ENCODE measurements around the gene MLYCD. TPM values are rescaled to one million over a fixed set of nuclear protein-coding genes. Genes with fewer than 3 reads are reported as not detected.
A peak's percentile ranks its signal among the peaks of the same experiment; 100 is the strongest.

MLYCD gene
- 10 to 100 TPM; 22.5 to 65.3 (median 40.2) TPM for total RNA-seq
- 10 to 100 TPM; 19.4 to 21.8 TPM for polyA plus RNA-seq
- long read RNA-seq, donor 1, full-length matches to known transcripts: 554 of 626 reads
- long read RNA-seq, donor 1, partial matches to known transcripts: 46 of 626 reads
- long read RNA-seq, donor 1, other reads (novel, unspliced or antisense): 26 of 626 reads
- long read RNA-seq, donor 2, full-length matches to known transcripts: 52 of 219 reads
- long read RNA-seq, donor 2, partial matches to known transcripts: 161 of 219 reads
- long read RNA-seq, donor 2, other reads (novel, unspliced or antisense): 6 of 219 reads
- long read RNA-seq, donor 3, full-length matches to known transcripts: 434 of 488 reads
- long read RNA-seq, donor 3, partial matches to known transcripts: 35 of 488 reads
- long read RNA-seq, donor 3, other reads (novel, unspliced or antisense): 19 of 488 reads

- peak; percentile 31 to 51 for TF ChIP-seq POLR2A (IDR thresholded peaks at IDR 0.05)
- TF ChIP-seq CTCF (IDR thresholded peaks at IDR 0.05): peak in 1 of 12 donors; percentile 6
- no peaks in the 10 kb centered on the region for H3K27me3 ChIP-seq
- H3K4me1 ChIP-seq: peaks cover 0 to 48% (median 30%) of the 10 kb centered on the region in 12 donors
- peak; percentile 86 to 91 (median 90) for ATAC-seq
- WGBS, 4 donors: 5 to 15% (median 9%) methylated on average over 25 to 69 of the region's 69 CpGs
- H3K4me3 ChIP-seq: peak within 1 kb of the TSS; percentile 65 to 98 (median 90)
- peaks cover 0 to 3% (median 0%) of the 10 kb centered on the region in 9 donors for H3K36me3 ChIP-seq
- peak within 1 kb of the TSS; percentile 88 to 99 (median 98) for H3K27ac ChIP-seq
- DNase-seq: peak; percentile 89 to 93 (median 92)
- no peaks in the 10 kb centered on the region for H3K9me3 ChIP-seq
- intact Hi-C loops (cut with DNase I): loop anchor here in 2 of 10 donors (2.0 to 5.0 kb wide), 2 partner anchors 14 to 54 kb away; partner anchors contain the start of gene OSGIN1 (in 1 of the 2)
Observed at GRCh38 chr16:83898463-83899271, at the start of gene MLYCD. Gene MLYCD (plus strand): TSS chr16:83899115. CDS start chr16:83899145, 30 bp downstream.

- ATAC-seq (peak in 2 of 4 donors; percentile 32 to 61), DNase-seq (peak in 2 of 5 donors; percentile 31 to 51)
- no peak for TF ChIP-seq CTCF (IDR thresholded peaks at IDR 0.05)
- no peak for TF ChIP-seq POLR2A (IDR thresholded peaks at IDR 0.05)
- Histone ChIP-seq H3K4me1 (peaks cover 0 to 8% (median 0%) of the 10 kb centered on the region in 12 donors), H3K9me3 (no peaks in the 10 kb centered on the region), H3K27ac (peak overlapping the region in 1 of 12 donors; percentile 21), H3K36me3 (no peaks in the 10 kb centered on the region), H3K27me3 (no peaks in the 10 kb centered on the region), H3K4me3 (no peak overlapping the region)
- intact Hi-C loops (cut with DNase I): no loop called here
- 65 to 78% (median 75%) methylated on average over 6 of the region's 6 CpGs for WGBS, 4 donors
Observed at GRCh38 chr16:83849421-83849820, 49.5 kb upstream of the MLYCD start.

GRCh38 chr16:83850947-83851346, 48.0 kb upstream of the MLYCD start:
- ATAC-seq: no peak
- no peak overlapping the region for H3K27ac ChIP-seq
- no peak for DNase-seq
- TF ChIP-seq POLR2A (IDR thresholded peaks at IDR 0.05) (no peak), CTCF (IDR thresholded peaks at IDR 0.05) (no peak)
- H3K4me3 ChIP-seq: no peak overlapping the region
- intact Hi-C loops (cut with DNase I): no loop called here
- H3K27me3 ChIP-seq: no peaks in the 10 kb centered on the region
- H3K36me3 ChIP-seq: no peaks in the 10 kb centered on the region
- no peaks in the 10 kb centered on the region for H3K9me3 ChIP-seq
- WGBS, 4 donors: 87 to 90% (median 90%) methylated on average over 5 of the region's 5 CpGs
- peaks cover 0 to 8% (median 0%) of the 10 kb centered on the region in 12 donors for H3K4me1 ChIP-seq

- Histone ChIP-seq H3K4me3 (no peak overlapping the region), H3K27me3 (no peaks in the 10 kb centered on the region), H3K27ac (no peak overlapping the region), H3K9me3 (no peaks in the 10 kb centered on the region), H3K36me3 (no peaks in the 10 kb centered on the region), H3K4me1 (peaks cover 0 to 8% (median 0%) of the 10 kb centered on the region in 12 donors)
- DNase-seq (no peak), ATAC-seq (no peak)
- 93 to 98% (median 96%) methylated on average over 4 of the region's 4 CpGs for WGBS, 4 donors
- TF ChIP-seq CTCF (IDR thresholded peaks at IDR 0.05) (no peak), POLR2A (IDR thresholded peaks at IDR 0.05) (no peak)
- intact Hi-C loops (cut with DNase I): no loop called here
Observed at GRCh38 chr16:83851473-83851872, 47.4 kb upstream of the MLYCD start.
